Measurements from ENCODE around the gene GNMT.

Gene GNMT

DNA sequence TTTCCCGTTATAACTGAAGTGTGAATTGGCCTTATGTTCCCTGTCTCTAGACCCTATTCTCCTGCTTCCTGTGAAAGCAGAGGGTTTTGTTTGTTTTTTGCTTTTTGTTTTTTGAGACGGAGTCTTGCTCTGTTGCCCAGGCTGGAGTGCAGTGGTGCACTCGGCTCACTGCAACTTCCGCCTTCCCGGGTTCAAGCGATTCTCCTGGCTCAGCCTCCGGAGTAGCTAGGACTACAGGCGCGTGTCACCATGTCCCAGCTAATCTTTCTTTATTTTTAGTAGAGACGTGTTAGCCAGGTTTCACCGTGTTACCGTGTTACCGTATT lies 674 bp upstream of the GNMT start:
- no peaks in the 10 kb centered on the region for H3K27me3 ChIP-seq (ENCODE audit: low read depth, low read length)
- no peaks in the 10 kb centered on the region for H3K9me3 ChIP-seq (ENCODE audit: insufficient read depth, low read length)
- no peak overlapping the region for H2AFZ ChIP-seq (ENCODE audit: low read depth, low read length)
- H3K27ac ChIP-seq (ENCODE audit: low read length) = no peak overlapping the region
- no peaks in the 10 kb centered on the region for H3K36me3 ChIP-seq (replicated peaks; ENCODE audit: low read depth, low read length)
- no peaks in the 10 kb centered on the region for H4K20me1 ChIP-seq (ENCODE audit: insufficient read depth, low read length)
- no peaks in the 10 kb centered on the region for H3K4me1 ChIP-seq (ENCODE audit: low read length)
- no peak overlapping the region for H3K4me3 ChIP-seq (ENCODE audit: low read length)
- H3K79me2 ChIP-seq (ENCODE audit: low read length) = no peaks in the 10 kb centered on the region
- H3K9ac ChIP-seq (ENCODE audit: low read length) = no peak overlapping the region
- no peak overlapping the region for H3K4me2 ChIP-seq (ENCODE audit: low read length)
- TF ChIP-seq, protein P1, sequence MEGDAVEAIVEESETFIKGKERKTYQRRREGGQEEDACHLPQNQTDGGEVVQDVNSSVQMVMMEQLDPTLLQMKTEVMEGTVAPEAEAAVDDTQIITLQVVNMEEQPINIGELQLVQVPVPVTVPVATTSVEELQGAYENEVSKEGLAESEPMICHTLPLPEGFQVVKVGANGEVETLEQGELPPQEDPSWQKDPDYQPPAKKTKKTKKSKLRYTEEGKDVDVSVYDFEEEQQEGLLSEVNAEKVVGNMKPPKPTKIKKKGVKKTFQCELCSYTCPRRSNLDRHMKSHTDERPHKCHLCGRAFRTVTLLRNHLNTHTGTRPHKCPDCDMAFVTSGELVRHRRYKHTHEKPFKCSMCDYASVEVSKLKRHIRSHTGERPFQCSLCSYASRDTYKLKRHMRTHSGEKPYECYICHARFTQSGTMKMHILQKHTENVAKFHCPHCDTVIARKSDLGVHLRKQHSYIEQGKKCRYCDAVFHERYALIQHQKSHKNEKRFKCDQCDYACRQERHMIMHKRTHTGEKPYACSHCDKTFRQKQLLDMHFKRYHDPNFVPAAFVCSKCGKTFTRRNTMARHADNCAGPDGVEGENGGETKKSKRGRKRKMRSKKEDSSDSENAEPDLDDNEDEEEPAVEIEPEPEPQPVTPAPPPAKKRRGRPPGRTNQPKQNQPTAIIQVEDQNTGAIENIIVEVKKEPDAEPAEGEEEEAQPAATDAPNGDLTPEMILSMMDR (IDR thresholded peaks at IDR 0.05; ENCODE audit: low read depth, low read length) = no peak
- TF ChIP-seq EZH2phosphoT487 (IDR thresholded peaks at IDR 0.05; ENCODE audit: low read depth) = no peak

DNA sequence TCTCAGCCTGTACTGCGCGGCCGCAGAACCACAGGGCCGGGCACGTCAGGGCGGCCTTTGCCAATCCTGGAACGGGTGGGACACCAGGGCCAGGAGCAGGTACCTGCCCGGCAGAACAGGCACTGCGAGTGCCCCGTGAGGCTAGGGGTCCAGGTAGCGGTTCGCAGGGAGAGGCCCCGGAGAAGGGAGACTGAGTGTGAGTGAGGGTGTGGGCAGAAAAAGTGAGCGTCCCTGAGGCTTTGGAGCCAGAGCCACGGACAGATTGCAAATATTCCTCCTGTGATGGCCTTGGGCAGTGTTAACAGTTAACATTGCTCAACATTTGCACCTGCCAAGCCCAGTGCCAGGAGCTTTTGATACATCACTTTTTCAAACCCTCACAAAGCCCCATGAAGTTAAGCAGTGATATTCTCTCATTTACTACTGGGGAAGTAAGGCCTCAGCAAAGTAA lies 491 bp downstream of the GNMT start:
- Histone ChIP-seq H3K36me3 (replicated peaks; ENCODE audit: low read depth, low read length) (no peaks in the 10 kb centered on the region), H3K27me3 (ENCODE audit: low read depth, low read length) (no peaks in the 10 kb centered on the region), H3K27ac (ENCODE audit: low read length) (no peak overlapping the region), H3K79me2 (ENCODE audit: low read length) (no peaks in the 10 kb centered on the region), H3K4me2 (ENCODE audit: low read length) (no peak overlapping the region), H3K9ac (ENCODE audit: low read length) (no peak overlapping the region), H3K4me1 (ENCODE audit: low read length) (no peaks in the 10 kb centered on the region), H3K4me3 (ENCODE audit: low read length) (no peak overlapping the region), H2AFZ (ENCODE audit: low read depth, low read length) (no peak overlapping the region), H4K20me1 (ENCODE audit: insufficient read depth, low read length) (no peaks in the 10 kb centered on the region), H3K9me3 (ENCODE audit: insufficient read depth, low read length) (no peaks in the 10 kb centered on the region)
- no peak for TF ChIP-seq EZH2phosphoT487 (IDR thresholded peaks at IDR 0.05; ENCODE audit: low read depth)
- TF ChIP-seq, protein P1 (IDR thresholded peaks at IDR 0.05; ENCODE audit: low read depth, low read length) = no peak

DNA sequence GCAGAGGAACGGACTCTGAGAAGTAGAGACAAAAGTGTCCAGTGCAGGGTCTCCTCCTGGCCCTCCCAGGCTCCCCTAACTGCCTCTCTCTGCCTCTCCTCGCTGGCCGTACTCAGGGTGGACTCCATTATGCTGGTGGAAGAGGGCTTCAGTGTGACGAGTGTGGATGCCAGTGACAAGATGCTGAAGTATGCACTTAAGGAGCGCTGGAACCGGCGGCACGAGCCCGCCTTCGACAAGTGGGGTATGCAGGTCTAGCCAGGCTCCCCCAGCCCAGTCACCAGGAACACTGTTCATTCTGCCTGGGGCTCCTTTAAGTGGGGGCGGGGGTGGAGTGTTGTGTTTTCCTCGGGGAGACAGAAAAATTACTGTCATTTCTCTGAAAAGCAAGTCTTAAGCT lies 1.5 kb downstream of the GNMT start:
- Histone ChIP-seq H3K4me3 (ENCODE audit: low read length) (no peak overlapping the region), H3K36me3 (replicated peaks; ENCODE audit: low read depth, low read length) (no peaks in the 10 kb centered on the region), H3K9me3 (ENCODE audit: insufficient read depth, low read length) (no peaks in the 10 kb centered on the region), H3K9ac (ENCODE audit: low read length) (no peak overlapping the region), H3K4me2 (ENCODE audit: low read length) (no peak overlapping the region), H3K4me1 (ENCODE audit: low read length) (no peaks in the 10 kb centered on the region), H3K79me2 (ENCODE audit: low read length) (no peaks in the 10 kb centered on the region), H2AFZ (ENCODE audit: low read depth, low read length) (no peak overlapping the region), H3K27ac (ENCODE audit: low read length) (no peak overlapping the region), H4K20me1 (ENCODE audit: insufficient read depth, low read length) (no peaks in the 10 kb centered on the region), H3K27me3 (ENCODE audit: low read depth, low read length) (no peaks in the 10 kb centered on the region)
- TF ChIP-seq, protein P1 (IDR thresholded peaks at IDR 0.05; ENCODE audit: low read depth, low read length) = no peak
- TF ChIP-seq EZH2phosphoT487 (IDR thresholded peaks at IDR 0.05; ENCODE audit: low read depth) = no peak

DNA sequence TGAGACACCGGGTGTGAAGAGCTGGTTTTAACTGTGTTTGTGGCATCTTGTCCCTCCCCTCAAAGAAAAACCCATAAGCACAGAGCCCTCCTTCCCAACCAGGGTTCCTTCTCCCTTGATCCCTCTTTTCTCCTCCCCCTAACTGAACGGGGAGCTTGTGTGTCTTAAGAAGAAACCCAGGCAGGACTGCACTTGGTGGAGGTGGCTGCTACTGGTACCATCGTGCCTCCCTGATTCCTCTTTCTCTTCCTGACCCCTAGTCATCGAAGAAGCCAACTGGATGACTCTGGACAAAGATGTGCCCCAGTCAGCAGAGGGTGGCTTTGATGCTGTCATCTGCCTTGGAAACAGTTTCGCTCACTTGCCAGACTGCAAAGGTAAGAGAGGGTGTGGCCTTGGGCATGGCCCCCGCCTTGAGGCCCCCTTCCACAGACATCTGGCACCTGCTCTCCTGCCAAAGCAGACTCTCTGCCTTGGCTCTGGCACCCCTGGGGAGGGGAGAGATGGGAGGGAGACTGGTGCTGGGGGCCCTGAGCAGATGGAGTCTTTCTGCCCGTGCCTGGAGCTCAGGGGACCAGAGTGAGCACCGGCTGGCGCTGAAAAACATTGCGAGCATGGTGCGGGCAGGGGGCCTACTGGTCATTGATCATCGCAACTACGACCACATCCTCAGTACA lies 2.1 kb downstream of the GNMT start:
- Histone ChIP-seq H3K9me3 (ENCODE audit: insufficient read depth, low read length) (no peaks in the 10 kb centered on the region), H3K79me2 (ENCODE audit: low read length) (no peaks in the 10 kb centered on the region), H3K9ac (ENCODE audit: low read length) (no peak overlapping the region), H2AFZ (ENCODE audit: low read depth, low read length) (no peak overlapping the region), H3K4me1 (ENCODE audit: low read length) (no peaks in the 10 kb centered on the region), H3K27ac (ENCODE audit: low read length) (no peak overlapping the region), H3K27me3 (ENCODE audit: low read depth, low read length) (no peaks in the 10 kb centered on the region), H3K36me3 (replicated peaks; ENCODE audit: low read depth, low read length) (no peaks in the 10 kb centered on the region), H3K4me3 (ENCODE audit: low read length) (no peak overlapping the region), H3K4me2 (ENCODE audit: low read length) (no peak overlapping the region), H4K20me1 (ENCODE audit: insufficient read depth, low read length) (no peaks in the 10 kb centered on the region)
- TF ChIP-seq, protein P1 (IDR thresholded peaks at IDR 0.05; ENCODE audit: low read depth, low read length) = no peak
- TF ChIP-seq EZH2phosphoT487 (IDR thresholded peaks at IDR 0.05; ENCODE audit: low read depth) = no peak
